Peyer's patch (tissue), 4 donors: ENCODE results near the gene DCBLD2. TPM values are rescaled to one million over a fixed set of nuclear protein-coding genes. Genes with fewer than 3 reads are reported as not detected.

Source experiments
- DNase-seq, 3 donors: peaks; one replicate each; pipeline ENCODE4 v3.0.0-alpha.2; 2017 to 2019
- H3K27ac ChIP-seq, 4 donors: fragments of 200-600 bp; sonication (generic); one replicate each; pipeline ENCODE4 v1.5.1; 2016 to 2019
- H3K27me3 ChIP-seq, 2 donors: fragments of 200-600 bp; sonication (generic); one replicate each; pipeline ENCODE4 v1.5.1; 2019
- H3K36me3 ChIP-seq, 3 donors: fragments of 200-600 bp; sonication (generic); one replicate each; pipeline ENCODE4 v1.5.1; 2016 to 2019
- H3K4me1 ChIP-seq, 4 donors: fragments of 200-600 bp; sonication (generic); one replicate each; pipeline ENCODE4 v1.5.1; 2016 to 2019
- H3K4me3 ChIP-seq, 4 donors: fragments of 200-600 bp; sonication (generic); 1 replicate in 3 of 4; 2 replicates in 1 of 4; pipeline ENCODE4 v1.5.1; 2016 to 2019; ENCODE audit warnings: mild to moderate bottlenecking in 1 of 4
- H3K9me3 ChIP-seq, 4 donors: fragments of 200-600 bp; sonication (generic); one replicate each; pipeline ENCODE4 v1.5.1; 2016 to 2019; ENCODE audit warnings: mild to moderate bottlenecking in 1 of 4
- POLR2A ChIP-seq, 2 donors: fragments of 450-650 bp; IDR thresholded peaks; one replicate each; pipeline ENCODE4 v1.5.1; 2017; ENCODE audit warnings: antibody characterized with exemption in 2 of 2, mild to moderate bottlenecking in 2 of 2, moderate library complexity in 2 of 2
- total RNA-seq, 4 donors: library from RNA; depleted of rRNA; stranded (reverse); fragments of >200 nt; gene quantifications; one replicate each; pipeline ENCODE4 v1.1.0, GENCODE V29; 2016
- TF ChIP-seq, protein P1 (sequence below), 6 experiments: fragments of 450-650 bp in 4 of 6; fragments of 200-600 bp in 2 of 6; sonication (generic) in 1 of 6; IDR thresholded peaks; one replicate each; pipeline ENCODE4 v1.5.1; 2017 to 2019; ENCODE audit warnings: antibody characterized with exemption in 6 of 6, mild to moderate bottlenecking in 3 of 6, moderate library complexity in 1 of 6

Gene DCBLD2
- total RNA-seq, 4 donors from 2014 or later, result 4.8 to 9.1 (median 7.0) TPM

DNA sequence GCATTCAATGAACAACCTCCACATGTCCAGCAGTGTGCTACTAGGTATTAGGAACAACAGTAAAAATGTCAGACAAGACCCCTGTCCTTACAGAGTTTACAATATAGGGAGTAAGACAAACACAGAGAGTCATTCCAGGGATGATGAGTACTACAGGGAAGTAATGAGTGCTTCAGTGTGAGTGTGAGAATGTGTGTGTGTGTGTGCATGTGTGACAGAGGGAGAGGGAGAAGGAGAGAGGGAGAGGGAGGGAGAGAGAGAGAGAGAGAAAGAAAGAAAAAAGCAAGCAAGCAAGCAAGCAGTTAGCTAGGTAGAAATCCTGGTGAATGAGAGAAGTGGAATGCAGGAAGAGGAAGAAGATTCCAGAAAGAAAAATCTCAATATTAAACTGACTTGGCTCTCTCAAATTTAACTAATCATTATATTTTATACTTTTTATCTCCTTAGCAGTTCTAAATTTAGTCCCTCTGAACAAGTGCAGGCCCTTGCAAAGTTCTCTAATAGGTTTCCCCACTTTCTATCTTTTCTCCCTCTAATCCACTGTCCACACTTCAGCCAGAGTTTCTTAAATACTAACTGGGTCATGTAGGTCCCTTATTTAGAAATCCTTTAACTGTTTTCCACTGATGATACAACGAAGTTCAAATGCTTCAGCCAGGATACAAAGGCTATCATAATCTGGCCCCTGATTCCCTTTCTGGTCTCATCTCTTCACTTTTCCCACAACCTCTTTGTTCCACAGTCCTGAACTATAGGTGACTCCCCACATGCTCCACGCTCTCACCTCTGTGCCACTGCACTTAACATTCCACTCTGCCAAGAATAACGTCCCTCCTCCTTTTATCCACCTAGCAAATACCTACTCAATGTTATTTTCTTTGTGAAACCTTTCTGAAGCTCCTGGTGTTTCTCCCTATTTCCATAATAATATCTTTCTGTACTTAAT, 10.3 kb downstream of the DCBLD2 start:
- Histone ChIP-seq H3K36me3 (no peaks in the 10 kb centered on the region), H3K27me3 (no peaks in the 10 kb centered on the region), H3K27ac (no peak overlapping the region), H3K9me3 (no peaks in the 10 kb centered on the region), H3K4me3 (no peak overlapping the region), H3K4me1 (no peaks in the 10 kb centered on the region)
- no peak for DNase-seq
- TF ChIP-seq, protein P1, sequence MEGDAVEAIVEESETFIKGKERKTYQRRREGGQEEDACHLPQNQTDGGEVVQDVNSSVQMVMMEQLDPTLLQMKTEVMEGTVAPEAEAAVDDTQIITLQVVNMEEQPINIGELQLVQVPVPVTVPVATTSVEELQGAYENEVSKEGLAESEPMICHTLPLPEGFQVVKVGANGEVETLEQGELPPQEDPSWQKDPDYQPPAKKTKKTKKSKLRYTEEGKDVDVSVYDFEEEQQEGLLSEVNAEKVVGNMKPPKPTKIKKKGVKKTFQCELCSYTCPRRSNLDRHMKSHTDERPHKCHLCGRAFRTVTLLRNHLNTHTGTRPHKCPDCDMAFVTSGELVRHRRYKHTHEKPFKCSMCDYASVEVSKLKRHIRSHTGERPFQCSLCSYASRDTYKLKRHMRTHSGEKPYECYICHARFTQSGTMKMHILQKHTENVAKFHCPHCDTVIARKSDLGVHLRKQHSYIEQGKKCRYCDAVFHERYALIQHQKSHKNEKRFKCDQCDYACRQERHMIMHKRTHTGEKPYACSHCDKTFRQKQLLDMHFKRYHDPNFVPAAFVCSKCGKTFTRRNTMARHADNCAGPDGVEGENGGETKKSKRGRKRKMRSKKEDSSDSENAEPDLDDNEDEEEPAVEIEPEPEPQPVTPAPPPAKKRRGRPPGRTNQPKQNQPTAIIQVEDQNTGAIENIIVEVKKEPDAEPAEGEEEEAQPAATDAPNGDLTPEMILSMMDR (IDR thresholded peaks at IDR 0.05), result no peak
- no peak for TF ChIP-seq POLR2A (IDR thresholded peaks at IDR 0.05)

DNA sequence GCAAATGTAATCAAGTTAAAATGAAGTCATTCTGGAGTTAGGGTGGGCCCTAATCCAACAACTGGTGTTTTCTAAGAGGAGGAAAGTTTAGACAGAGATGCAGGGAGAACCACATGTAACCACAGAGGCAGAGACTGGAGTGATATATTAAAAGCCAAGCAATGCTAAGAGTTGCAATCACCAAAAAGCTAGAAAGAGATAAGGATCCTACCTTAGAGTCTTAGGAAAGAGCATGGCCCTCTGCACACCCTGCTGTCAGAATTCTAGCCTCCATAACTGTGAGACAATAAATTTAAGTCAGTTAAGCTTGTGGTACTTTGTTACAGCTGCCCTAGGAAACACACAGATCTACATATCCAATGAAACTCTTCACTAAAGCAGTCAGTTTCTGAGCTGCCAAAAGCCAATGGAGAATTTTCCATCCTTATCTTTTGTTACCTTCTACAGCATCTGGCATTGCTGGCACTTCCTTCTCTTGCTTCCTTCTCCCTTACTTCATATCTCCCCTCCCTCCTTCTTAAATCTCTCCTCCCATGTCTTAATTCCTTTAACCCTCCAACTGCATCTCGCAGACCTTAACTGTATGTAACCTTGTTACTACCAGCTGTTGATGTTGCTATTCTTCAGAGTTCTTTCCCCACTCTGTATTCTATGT, 11.2 kb downstream of the DCBLD2 start:
- H3K9me3 ChIP-seq, result no peaks in the 10 kb centered on the region
- no peak for TF ChIP-seq POLR2A (IDR thresholded peaks at IDR 0.05)
- TF ChIP-seq, protein P1 (IDR thresholded peaks at IDR 0.05), result no peak
- H3K27me3 ChIP-seq, result no peaks in the 10 kb centered on the region
- no peak overlapping the region for H3K4me3 ChIP-seq
- no peak for DNase-seq
- H3K36me3 ChIP-seq, result no peaks in the 10 kb centered on the region
- no peaks in the 10 kb centered on the region for H3K4me1 ChIP-seq
- no peak overlapping the region for H3K27ac ChIP-seq

DNA sequence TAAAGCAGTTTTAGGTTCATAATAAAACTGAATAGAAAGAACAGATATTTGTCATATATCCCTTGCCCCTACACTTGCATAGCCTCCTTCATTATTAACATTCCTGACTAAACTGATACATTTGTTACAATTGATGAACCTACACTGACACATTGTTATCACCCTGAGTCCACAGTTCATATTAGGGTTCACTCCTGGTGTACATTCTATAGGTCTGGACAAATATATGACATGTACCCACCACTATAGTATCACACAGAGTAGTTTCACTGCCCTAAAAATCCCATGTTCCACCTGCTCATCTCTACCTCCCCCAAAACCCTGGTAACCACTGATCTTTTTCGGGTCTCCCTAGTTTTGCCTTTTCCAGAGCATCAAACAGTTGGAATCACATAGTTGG, 13.8 kb downstream of the DCBLD2 start:
- no peaks in the 10 kb centered on the region for H3K36me3 ChIP-seq
- H3K4me3 ChIP-seq, result no peak overlapping the region
- no peaks in the 10 kb centered on the region for H3K4me1 ChIP-seq
- H3K9me3 ChIP-seq, result no peaks in the 10 kb centered on the region
- no peak overlapping the region for H3K27ac ChIP-seq
- TF ChIP-seq POLR2A (IDR thresholded peaks at IDR 0.05), result no peak
- TF ChIP-seq, protein P1 (IDR thresholded peaks at IDR 0.05), result no peak
- no peaks in the 10 kb centered on the region for H3K27me3 ChIP-seq
- no peak for DNase-seq

DNA sequence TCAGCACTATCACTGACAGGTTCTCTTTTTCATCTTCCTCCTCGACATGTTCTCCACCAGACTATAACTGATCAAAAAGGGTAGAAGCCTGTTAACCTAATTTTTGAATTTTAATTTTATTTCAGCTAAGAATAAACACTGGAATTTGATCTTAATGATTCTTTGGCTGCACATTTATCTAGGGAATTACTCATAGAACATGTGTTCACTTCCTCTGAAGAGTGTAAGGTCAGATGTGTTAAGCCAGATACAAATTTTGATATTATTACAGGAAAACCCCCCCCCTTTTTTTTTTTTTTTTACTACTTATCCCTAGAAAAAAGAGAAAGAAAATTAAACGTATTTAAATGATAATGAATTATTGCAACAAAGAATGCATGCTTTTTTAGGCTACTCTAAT, 15.0 kb downstream of the DCBLD2 start:
- Histone ChIP-seq H3K4me1 (no peaks in the 10 kb centered on the region), H3K4me3 (no peak overlapping the region), H3K9me3 (no peaks in the 10 kb centered on the region), H3K27ac (no peak overlapping the region), H3K36me3 (no peaks in the 10 kb centered on the region), H3K27me3 (no peaks in the 10 kb centered on the region)
- no peak for DNase-seq
- no peak for TF ChIP-seq POLR2A (IDR thresholded peaks at IDR 0.05)
- TF ChIP-seq, protein P1 (IDR thresholded peaks at IDR 0.05), result no peak

DNA sequence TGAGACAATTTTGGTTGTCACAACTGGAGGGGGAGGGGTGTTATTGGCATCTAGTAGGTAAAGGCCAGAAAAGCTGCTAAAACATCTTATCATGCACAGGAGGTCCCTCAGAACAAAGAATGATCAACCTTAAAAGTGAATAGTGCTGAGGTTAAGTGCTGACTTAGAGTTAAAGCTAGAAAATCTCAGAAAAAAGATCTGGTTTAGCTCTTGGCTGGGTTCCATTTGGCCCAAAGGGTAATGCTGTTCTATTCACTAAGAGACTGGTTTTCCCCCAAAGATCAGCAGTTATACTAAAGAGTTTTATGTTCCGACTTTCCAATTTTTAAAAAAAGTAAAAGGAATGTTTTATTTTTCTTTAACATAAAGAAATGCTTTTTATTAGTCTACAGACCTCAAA, 15.6 kb downstream of the DCBLD2 start:
- DNase-seq, result no peak
- TF ChIP-seq, protein P1 (IDR thresholded peaks at IDR 0.05), result no peak
- no peak for TF ChIP-seq POLR2A (IDR thresholded peaks at IDR 0.05)
- Histone ChIP-seq H3K27me3 (no peaks in the 10 kb centered on the region), H3K36me3 (no peaks in the 10 kb centered on the region), H3K4me1 (no peaks in the 10 kb centered on the region), H3K9me3 (no peaks in the 10 kb centered on the region), H3K27ac (no peak overlapping the region), H3K4me3 (no peak overlapping the region)
